D341Med (cell line): ENCODE data around the gene DNMBP.
"Not testable (repeated sequence)": the region's sequence is repeated elsewhere in the genome, so short reads cannot be mapped to it uniquely, and the experiment has no call there.

Experiments used
- DNase-seq: peaks from one replicate; pipeline ENCODE4 v3.0.0; 2012; ENCODE audit warnings: low spot score

Gene DNMBP

GRCh38 chr10:99912041-99912440, 97.7 kb downstream of the DNMBP start:
- DNase-seq = no peak

GRCh38 chr10:99908512-99908911, 101.2 kb downstream of the DNMBP start:
- no peak for DNase-seq

- DNase-seq = no peak
These were observed 103.3 kb downstream of the DNMBP start for GRCh38 chr10:99906470-99906869.

DNA sequence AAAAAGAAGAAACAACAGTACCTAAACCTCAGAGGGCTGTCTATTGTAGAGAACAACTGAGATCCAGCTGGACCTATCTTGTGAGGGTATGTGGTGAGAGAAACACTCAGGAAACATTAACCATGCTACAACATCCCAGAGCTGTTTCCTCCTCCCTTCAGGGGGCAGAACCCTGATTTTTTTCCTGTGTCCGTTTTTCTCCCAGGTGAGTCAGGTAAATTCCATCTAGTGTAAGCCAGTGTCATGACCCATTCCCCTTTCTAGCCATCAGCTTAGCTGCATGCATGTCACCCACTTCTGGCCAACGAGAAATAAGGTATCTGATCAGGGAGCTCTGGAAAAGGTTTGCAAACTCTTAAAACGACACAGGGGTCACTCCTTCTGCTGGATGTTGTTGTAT, 103.8 kb downstream of the DNMBP start:
- no peak for DNase-seq

DNA sequence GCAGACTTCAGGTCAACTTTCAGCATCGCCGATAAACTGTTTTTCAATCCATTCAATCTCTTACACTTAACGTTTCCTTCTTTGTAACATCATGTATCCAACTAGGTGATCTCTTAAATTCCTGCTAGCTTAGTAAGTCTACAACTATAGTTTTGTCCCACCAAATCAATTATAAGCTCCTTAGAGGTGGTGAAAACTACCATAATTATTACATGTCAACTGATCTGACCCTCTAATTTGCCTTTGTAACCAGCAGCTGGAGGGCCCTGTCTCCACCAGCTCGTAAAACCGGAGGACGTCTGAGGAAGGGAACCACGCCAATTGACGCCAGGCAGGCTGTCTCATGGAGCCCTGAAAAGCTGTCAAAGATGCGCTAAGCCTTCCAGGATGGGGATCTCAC, 113.9 kb downstream of the DNMBP start:
- DNase-seq = no peak

DNA sequence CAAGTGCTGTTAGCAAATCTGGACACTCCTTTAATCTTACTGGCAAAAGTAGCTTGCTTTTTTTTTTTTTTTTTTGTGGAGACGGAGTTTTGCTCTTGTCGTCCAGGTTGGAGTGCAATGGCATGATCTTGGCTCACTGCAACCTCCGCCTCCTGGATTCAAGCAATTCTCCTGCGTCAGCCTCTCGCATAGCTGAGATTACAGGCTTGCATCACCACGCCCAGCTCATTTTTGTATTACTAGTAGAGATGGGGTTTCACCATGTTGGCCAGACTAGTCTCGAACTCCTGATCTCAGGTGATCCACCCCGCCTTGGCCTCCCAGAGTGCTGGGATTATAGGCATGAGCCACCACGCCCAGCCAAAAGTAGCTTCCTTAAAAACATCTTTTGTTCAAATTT, 114.7 kb downstream of the DNMBP start:
- DNase-seq = not testable (repeated sequence)

- no peak for DNase-seq
These were observed 115.1 kb downstream of the DNMBP start for GRCh38 chr10:99894613-99895012.

- no peak for DNase-seq
These were observed 121.1 kb downstream of the DNMBP start for GRCh38 chr10:99888622-99889021.

GRCh38 chr10:99883523-99883922, 126.2 kb downstream of the DNMBP start:
- DNase-seq = no peak

- DNase-seq = no peak
These were observed 128.4 kb downstream of the DNMBP start for GRCh38 chr10:99881371-99881770.

GRCh38 chr10:99880080-99880835, 129.5 kb downstream of the DNMBP start:
- DNase-seq = no peak

DNA sequence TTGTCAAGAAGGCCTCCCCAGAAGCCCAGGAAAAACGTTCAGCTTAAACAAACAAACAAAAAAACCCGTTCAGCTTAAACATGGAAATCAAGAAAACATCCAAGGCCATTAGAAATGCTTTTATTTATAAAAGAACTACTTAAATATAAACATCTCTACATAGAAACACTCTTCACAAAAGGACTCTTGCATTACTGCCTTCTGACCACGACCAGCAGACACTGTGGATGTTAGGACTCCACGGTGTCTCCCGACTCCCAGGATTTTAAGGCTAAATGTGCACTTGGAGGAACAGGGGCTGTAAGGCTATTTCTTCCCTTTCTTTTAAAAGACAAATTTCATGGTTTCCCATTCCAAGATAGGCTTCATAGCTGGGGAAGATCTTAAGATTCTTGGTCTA, 134.3 kb downstream of the DNMBP start:
- DNase-seq = no peak

- DNase-seq = no peak
These were observed 135.2 kb downstream of the DNMBP start for GRCh38 chr10:99874341-99875085.

DNA sequence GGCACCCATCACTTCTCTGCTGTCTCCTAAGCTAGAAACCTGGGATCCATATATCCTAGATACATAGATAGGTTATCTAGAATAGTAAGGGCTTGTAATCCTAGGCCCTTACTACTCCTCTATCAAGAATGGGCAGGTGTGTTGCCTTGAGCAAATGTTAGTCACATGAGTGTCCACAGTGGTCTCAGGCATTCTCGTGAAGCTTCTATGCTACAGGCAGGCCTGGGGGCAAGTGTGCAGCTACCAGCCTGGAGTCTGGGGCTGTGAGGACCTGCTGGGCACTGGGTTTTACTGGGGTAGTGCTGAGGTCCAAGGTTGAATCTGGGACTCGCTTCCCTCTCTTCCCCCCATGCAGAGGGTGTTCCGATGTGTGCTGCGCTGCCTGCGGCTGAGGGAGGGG, 135.9 kb downstream of the DNMBP start:
- DNase-seq = no peak

DNA sequence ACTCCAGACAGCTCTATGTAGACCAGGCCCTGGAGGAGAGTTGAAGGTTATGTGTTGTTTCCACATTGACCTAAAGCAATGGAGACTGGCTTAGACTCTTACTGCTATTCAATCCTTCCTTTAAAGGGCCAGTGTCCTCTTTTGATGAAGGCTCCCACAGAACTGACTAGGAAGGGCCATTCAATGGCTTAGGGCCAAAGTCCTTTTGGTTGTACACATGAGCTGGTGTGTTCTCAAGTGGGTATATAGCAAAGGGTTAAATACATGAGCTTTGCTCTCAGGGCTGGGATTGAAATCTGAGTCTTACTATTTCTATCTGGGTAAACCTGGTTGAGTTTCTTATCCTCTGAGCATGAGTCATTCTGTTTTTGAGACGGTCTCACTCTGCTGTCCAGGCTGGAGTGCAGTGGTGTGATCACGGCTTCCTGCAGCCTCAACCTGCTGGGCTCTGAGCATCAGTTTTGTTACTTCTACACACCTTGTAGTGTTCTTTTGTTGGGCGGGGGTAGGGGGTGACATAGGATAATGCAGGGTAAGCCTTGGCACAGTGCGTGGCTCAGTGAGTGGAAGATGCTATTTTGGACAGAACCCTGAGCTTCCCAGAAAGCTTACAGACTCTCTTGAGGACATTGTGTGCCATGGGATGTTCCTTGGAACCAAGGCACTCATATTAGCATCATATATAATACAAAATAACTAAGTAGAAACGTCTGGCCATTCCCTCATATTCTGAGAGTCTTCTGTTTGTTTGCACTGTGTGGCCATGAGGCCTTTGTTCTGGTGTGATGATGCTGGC, 137.2 kb downstream of the DNMBP start:
- DNase-seq = no peak

DNA sequence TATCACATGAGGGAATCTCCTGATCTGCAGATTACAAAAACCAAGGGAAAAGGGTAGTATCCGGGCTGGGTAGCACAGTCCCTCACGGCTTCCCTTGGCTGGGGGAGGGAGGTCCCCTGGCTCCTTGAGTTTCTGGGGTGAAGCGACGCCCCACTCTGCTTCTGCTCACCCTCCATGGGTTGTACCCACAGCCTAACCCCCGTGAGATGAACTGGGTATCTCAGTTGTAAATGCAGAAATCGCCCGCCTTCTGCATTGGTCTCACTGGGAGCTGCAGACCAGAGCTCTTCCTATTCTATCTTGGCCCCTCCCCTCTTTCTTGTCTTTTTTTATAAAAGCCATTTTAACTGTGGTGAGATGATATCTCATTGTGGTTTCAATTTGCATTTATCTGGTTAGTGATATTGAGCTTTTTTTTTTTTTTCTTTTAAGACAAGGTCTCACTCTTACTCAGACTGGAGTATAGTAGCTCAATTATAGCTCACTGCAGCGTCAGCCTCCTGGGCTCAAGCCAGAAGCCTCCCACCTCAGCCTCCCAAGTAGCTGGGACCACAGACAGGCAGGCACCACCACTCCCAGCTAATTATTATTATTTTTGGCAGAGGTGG, 139.5 kb downstream of the DNMBP start:
- DNase-seq = no peak

GRCh38 chr10:99869581-99870122, 140.1 kb downstream of the DNMBP start:
- no peak for DNase-seq

- DNase-seq = not testable (repeated sequence)
These were observed 142.5 kb downstream of the DNMBP start for GRCh38 chr10:99867250-99867649.

DNA sequence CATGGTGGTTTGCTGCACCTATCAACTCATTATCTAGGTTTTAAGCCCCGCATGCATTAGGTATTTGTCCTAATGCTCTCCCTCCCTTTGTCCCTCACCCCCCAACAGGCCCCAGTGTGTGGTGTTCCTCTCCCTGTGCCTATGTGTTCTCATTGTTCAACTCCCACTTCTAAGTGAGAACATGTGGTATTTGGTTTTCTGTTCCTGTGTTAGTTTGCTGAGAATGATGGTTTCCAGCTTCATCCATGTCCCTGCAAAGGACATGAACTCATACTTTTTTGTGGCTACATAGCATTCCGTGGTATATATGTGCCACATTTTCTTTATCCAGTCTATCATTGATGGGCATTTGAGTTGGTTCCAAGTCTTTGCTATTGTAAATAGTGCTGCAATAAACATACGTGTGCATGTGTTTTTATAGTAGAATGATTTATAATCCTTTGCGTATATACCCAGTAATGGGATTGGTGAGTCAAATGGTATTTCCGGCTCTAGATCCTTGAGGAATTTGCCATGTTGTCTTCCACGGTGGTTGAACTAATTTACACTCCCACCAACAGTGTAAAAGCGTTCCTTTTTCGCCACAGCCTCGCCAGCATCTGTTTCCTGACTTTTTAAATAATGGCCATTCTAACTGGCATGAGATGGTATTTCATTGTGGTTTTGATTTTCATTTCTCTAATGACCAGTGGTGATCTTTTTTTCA, 146.1 kb downstream of the DNMBP start:
- not testable (repeated sequence) for DNase-seq

GRCh38 chr10:99860466-99860865, 149.3 kb downstream of the DNMBP start:
- no peak for DNase-seq

DNA sequence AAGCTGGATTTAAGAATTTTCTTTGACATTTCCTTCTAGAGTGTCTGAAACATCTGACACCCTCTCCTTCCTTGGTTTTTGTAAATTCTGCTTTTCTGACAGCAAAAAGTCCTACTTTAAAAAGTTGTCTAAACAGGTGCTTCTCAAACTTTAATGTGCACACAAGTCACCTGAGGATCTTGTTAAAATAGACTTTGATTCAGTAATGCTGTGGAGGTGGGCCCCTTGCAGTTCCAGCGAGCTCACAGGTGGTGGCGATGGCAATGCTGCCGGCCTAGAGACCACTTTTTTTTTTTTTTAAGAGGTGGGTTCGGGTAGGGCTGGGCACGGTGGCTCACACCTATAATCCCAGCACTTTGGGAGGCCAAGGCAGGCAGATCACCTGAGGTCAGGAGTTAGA, 150.2 kb downstream of the DNMBP start:
- peak; percentile 49 for DNase-seq
